Heart left ventricle (tissue), 16 donors: ENCODE data around the gene SUDS3. TPM values are rescaled to one million over a fixed set of nuclear protein-coding genes. Genes with fewer than 3 reads are reported as not detected.

Experiments used
- ATAC-seq, 4 donors: fragments of 200-7000 bp; cut with Tn5 transposase; one replicate each; pipeline ENCODE4 v1.9.1; 2020 to 2022; ENCODE audit warnings: moderate library complexity in 4 of 4, mild to moderate bottlenecking in 3 of 4, moderate number of reproducible peaks in 1 of 4
- DNase-seq, 5 donors: peaks; one replicate each; pipeline ENCODE4 v3.0.0-alpha.2; 2020
- H3K27ac ChIP-seq, 12 donors: fragments of 200-600 bp; sonication (generic) in 4 of 12; one replicate each; pipeline versions ENCODE4 v1.5.0 to v1.8.0; 2016 to 2022; ENCODE audit warnings: mild to moderate bottlenecking in 2 of 12
- H3K27me3 ChIP-seq, 9 donors: fragments of 200-600 bp; sonication (generic) in 2 of 9; one replicate each; pipeline versions ENCODE4 v1.5.1 to v1.8.0; 2016 to 2022; ENCODE audit warnings: mild to moderate bottlenecking in 3 of 9
- H3K36me3 ChIP-seq, 9 donors: fragments of 200-600 bp; sonication (generic) in 2 of 9; one replicate each; pipeline versions ENCODE4 v1.5.0 to v1.8.0; 2018 to 2022; ENCODE audit warnings: mild to moderate bottlenecking in 2 of 9
- H3K4me1 ChIP-seq, 12 donors: fragments of 200-600 bp; sonication (generic) in 4 of 12; one replicate each; pipeline versions ENCODE4 v1.5.0 to v1.8.0; 2016 to 2022; ENCODE audit warnings: mild to moderate bottlenecking in 3 of 12
- H3K4me3 ChIP-seq, 12 donors: fragments of 200-600 bp; sonication (generic) in 4 of 12; one replicate each; pipeline versions ENCODE4 v1.5.0 to v1.8.0; 2017 to 2022; ENCODE audit warnings: mild to moderate bottlenecking in 9 of 12, moderate library complexity in 4 of 12
- H3K9me3 ChIP-seq, 12 donors: fragments of 200-600 bp; sonication (generic) in 4 of 12; one replicate each; pipeline versions ENCODE4 v1.5.0 to v1.8.0; 2016 to 2022; ENCODE audit warnings: mild to moderate bottlenecking in 1 of 12
- POLR2A ChIP-seq, 2 donors: fragments of 450-650 bp; IDR thresholded peaks; one replicate each; pipeline ENCODE4 v1.6.1; 2017; ENCODE audit warnings: antibody characterized with exemption in 2 of 2, mild to moderate bottlenecking in 2 of 2, moderate library complexity in 2 of 2
- WGBS, 4 donors: extraction: QIAGEN DNeasy Blood & Tissue Kit in 2 of 4; methylation state at CpG; one replicate each; pipeline versions ENCODE4 v1.1.5 to v1.1.7; 2013 to 2018; 5-methylcytosine and 5-hydroxymethylcytosine counted together
- intact Hi-C, 10 donors: fragments of 100-400 bp; cut with DNase I; formaldehyde crosslinking; loops; one replicate each; pipeline versions ENCODE4 v1.11.1 to v1.14.2; 2022
- polyA plus RNA-seq, 2 donors: library from polyadenylated mRNA; stranded (reverse); fragments of 200-250 nt; gene quantifications; one replicate each; pipeline ENCODE4 v1.2.3, GENCODE V29; 2013
- total RNA-seq, 9 donors: library from RNA; depleted of rRNA in 2 of 9; stranded (reverse); fragments of >200 nt in 2 of 9; fragmentation: NEBNext Ultra II Directional in 3 of 9; extraction: Animal tissue kit (Norgen Biotek cat#: 25700) in 3 of 9; gene quantifications; one replicate each; pipeline versions ENCODE4 v1.1.0 to v1.2.4, GENCODE V29; 2016 to 2023
- TF ChIP-seq, protein P1 (sequence below), 12 donors: fragments of 200-600 bp; sonication (generic) in 4 of 12; IDR thresholded peaks; one replicate each; pipeline versions ENCODE4 v1.5.0 to v1.8.0; 2018 to 2022; ENCODE audit warnings: antibody characterized with exemption in 12 of 12, mild to moderate bottlenecking in 5 of 12
- donor health status: ischemic (EF 13 %, LVEDD 7.1; RV severe dilation, severe dysfunction).
- donor health status: healthy with polysubstance abuse.
- donor health status: DM: no; HTN: yes; CAD: no.
- donor health status: DM: no; HTN: no; CAD: no.
- donor health status: ischemic (EF 25% LVEDD 6.9; RV normal size, moderate dysfunction).
- donor health status: ischemic (EF 25% LVEDD 5.7; RV mildly dilated, moderate dysfunction).
- donor health status: healthy.
- donor health status: DM: yes; HTN: yes; CAD: no.
- donor health status: ischemic (EF 35%, LVEDD 5.7; RV mildly dilated, moderate dysfunction).
- donor health status: nonischemic (EF 11% LVEDD 7.7; RV severe dilation, severe dysfunction).
- donor health status: DM: yes; HTN: yes; CAD: no.
- donor health status: PGD.
- donor health status: ischemic (EF 29% LVEDD 5.4; RV normal size, mild dysfunction).
- donor health status: nonischemic (EF 23%, LVEDD 6.1; RV moderate dilation, normal function).

Gene SUDS3
- total and polyA plus RNA-seq, 11 donors = 8.0 to 32.1 (median 21.4) TPM

DNA sequence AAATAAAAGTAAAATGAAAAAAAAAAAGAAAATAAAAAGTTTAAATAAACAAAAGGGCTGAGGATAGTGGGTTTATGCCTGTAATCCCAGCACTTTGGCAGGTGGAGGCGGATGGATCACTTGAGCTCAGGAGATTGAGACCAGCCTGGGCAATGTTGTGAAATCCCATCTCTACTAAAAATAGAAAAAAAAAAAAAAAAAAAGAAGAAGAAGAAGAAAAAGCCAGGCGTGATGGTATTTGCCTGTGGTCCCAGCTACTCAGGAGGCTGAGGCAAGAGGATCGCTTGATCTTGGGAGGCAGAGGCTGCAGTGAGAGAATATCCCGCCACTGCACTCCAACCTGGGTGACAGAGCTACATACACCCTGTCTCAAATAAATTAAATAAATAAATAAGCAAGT, 7.5 kb upstream of the SUDS3 start:
- Histone ChIP-seq H3K9me3 (no peaks in the 10 kb centered on the region), H3K4me3 (no peak overlapping the region), H3K27me3 (no peaks in the 10 kb centered on the region), H3K27ac (no peak overlapping the region), H3K36me3 (no peaks in the 10 kb centered on the region), H3K4me1 (peaks cover 0 to 53% (median 14%) of the 10 kb centered on the region in 12 donors)
- ATAC-seq (no peak), DNase-seq (no peak)
- 85 to 93% (median 90%) methylated on average over 4 of the region's 4 CpGs for WGBS, 4 donors
- intact Hi-C loops = no loop called here
- TF ChIP-seq POLR2A (IDR thresholded peaks at IDR 0.05) = no peak
- TF ChIP-seq, protein P1, sequence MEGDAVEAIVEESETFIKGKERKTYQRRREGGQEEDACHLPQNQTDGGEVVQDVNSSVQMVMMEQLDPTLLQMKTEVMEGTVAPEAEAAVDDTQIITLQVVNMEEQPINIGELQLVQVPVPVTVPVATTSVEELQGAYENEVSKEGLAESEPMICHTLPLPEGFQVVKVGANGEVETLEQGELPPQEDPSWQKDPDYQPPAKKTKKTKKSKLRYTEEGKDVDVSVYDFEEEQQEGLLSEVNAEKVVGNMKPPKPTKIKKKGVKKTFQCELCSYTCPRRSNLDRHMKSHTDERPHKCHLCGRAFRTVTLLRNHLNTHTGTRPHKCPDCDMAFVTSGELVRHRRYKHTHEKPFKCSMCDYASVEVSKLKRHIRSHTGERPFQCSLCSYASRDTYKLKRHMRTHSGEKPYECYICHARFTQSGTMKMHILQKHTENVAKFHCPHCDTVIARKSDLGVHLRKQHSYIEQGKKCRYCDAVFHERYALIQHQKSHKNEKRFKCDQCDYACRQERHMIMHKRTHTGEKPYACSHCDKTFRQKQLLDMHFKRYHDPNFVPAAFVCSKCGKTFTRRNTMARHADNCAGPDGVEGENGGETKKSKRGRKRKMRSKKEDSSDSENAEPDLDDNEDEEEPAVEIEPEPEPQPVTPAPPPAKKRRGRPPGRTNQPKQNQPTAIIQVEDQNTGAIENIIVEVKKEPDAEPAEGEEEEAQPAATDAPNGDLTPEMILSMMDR (IDR thresholded peaks at IDR 0.05) = no peak

DNA sequence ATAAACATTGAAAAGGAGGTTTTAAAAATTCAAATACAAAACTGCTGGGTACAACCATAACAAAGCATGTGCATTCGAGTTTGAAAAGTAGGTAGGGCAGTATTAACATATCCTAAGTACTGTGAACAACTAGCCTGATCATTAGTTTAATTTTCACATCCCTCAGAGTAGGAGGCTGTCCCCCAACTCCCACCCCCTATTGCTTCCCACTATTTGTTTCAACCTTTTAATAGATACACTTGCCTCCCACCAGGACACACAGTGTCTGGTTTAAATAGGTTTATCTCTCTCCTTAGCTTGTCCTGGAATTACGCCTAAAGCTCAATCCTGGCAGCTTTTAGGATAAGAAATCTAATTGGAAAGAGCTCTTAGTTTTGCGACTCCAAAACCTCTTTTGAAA, 5.8 kb upstream of the SUDS3 start:
- no peak for TF ChIP-seq POLR2A (IDR thresholded peaks at IDR 0.05)
- TF ChIP-seq, protein P1 (IDR thresholded peaks at IDR 0.05) = no peak
- no peaks in the 10 kb centered on the region for H3K9me3 ChIP-seq
- H3K4me3 ChIP-seq = peak overlapping the region in 10 of 12 donors; percentile 82 to 97 (median 91)
- ATAC-seq (no peak), DNase-seq (no peak)
- H3K4me1 ChIP-seq = peaks cover 0 to 57% (median 26%) of the 10 kb centered on the region in 12 donors
- H3K27me3 ChIP-seq = no peaks in the 10 kb centered on the region
- intact Hi-C loops = loop anchor here in 5 of 10 donors (5.0 to 10.0 kb wide), 4 partner anchors 233 to 496 kb away; partner anchors contain the start of genes PEBP1 (in 1 of the 5) and WSB2 (in 1 of the 5)
- peak overlapping the region in 2 of 12 donors; percentile 85 to 87 for H3K27ac ChIP-seq
- WGBS, 4 donors = 35 to 49% (median 42%) methylated on average over 3 of the region's 3 CpGs
- H3K36me3 ChIP-seq = no peaks in the 10 kb centered on the region

DNA sequence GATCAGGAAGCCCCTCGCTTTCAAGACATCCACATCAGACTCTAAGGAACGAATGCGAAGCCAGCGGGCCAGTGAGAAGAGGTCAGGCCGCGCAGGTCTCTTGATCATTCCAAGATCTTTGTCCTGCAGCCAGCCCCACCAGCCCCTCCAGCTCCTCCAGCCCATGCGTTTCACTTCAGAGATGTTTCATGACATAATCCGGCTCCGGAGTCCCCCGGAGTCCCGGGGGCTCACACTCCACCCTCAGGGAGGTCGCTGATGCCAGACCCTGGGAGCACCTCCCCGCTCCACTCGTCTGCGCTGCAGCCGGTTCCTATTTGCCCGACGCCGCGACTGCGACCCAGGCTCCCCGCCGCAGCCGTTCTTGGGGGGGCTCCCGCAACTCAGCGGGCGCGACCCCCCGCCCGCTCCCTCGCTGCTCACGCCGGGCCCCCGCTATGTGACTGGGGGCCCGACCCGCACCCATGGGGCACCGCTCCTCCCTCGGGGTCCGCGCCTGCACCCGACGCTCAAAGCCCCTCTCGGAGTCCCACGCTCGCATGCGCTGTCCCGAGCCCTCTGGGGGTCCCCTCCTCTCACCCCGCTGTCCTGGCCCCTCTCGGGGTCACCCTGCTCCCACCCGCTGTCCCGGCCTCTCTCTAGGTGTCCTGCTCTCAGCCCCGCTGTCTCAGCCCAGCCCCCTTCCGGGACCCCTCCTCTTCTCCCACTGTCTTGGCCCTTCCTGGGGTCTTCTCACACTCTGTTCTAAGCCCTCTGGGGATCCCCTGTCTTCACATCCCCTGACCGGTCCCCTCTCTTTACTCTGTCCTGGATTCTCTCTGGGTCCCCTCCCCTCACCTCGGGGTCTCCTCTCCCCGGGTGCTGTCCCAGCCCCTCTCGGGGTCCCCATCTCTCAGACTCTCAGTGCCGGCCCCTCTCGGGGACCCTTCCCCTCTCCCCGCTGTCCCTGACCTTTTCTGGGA, 4.8 kb upstream of the SUDS3 start:
- DNase-seq = peak in 3 of 5 donors; percentile 34 to 76 (median 38)
- intact Hi-C loops = loop anchor here in 5 of 10 donors (5.0 to 10.0 kb wide), 4 partner anchors 234 to 497 kb away; partner anchors contain the start of genes PEBP1 (in 1 of the 5) and WSB2 (in 1 of the 5)
- Histone ChIP-seq H3K36me3 (no peaks in the 10 kb centered on the region), H3K4me3 (peak overlapping the region; percentile 70 to 97 (median 90)), H3K27me3 (no peaks in the 10 kb centered on the region), H3K27ac (peak overlapping the region in 9 of 12 donors; percentile 78 to 94 (median 85)), H3K4me1 (peaks cover 0 to 52% (median 27%) of the 10 kb centered on the region in 12 donors), H3K9me3 (no peaks in the 10 kb centered on the region)
- TF ChIP-seq POLR2A (IDR thresholded peaks at IDR 0.05) = no peak
- TF ChIP-seq, protein P1 (IDR thresholded peaks at IDR 0.05) = no peak
- ATAC-seq = no peak
- 1 to 4% (median 1%) methylated on average over 33 to 60 of the region's 60 CpGs for WGBS, 4 donors
